CD8-positive, alpha-beta memory T cell (primary cell): ENCODE results near the gene UBE2B. TPM values are rescaled to one million over a fixed set of nuclear protein-coding genes. Genes with fewer than 3 reads are reported as not detected.

Source experiments
- CTCF ChIA-PET: fragments of 350-600 bp; sonication (Branson Sonifier 250); formaldehyde crosslinking; loops from one replicate; lab custom pipeline; 2021; ENCODE audit warnings: antibody characterized with exemption; lab: Charles Lee
- POLR2A ChIA-PET: fragments of 350-600 bp; sonication (Branson Sonifier 250); formaldehyde crosslinking; loops from one replicate; lab custom pipeline; 2021; ENCODE audit warnings: antibody characterized with exemption; lab: Charles Lee
- DNase-seq, 5 donors: peaks; one replicate each; pipeline versions ENCODE4 v3.0.0 to v3.0.0-alpha.2; 2020 to 2022; ENCODE audit warnings: mixed read lengths in 1 of 5
- H3K27ac ChIP-seq: one replicate; pipeline ENCODE4 v1.7.0; 2013; ENCODE audit warnings: low read depth, mild to moderate bottlenecking, low read length, moderate library complexity
- H3K27me3 ChIP-seq: 2 replicates; pipeline ENCODE4 v1.7.0; 2013; ENCODE audit warnings: low read length, mild to moderate bottlenecking; ENCODE audit not compliant: insufficient read depth, poor library complexity, severe bottlenecking
- H3K36me3 ChIP-seq: 2 replicates; pipeline ENCODE4 v1.7.0; 2013; ENCODE audit warnings: mild to moderate bottlenecking, low read length, moderate library complexity; ENCODE audit not compliant: insufficient read depth
- H3K4me1 ChIP-seq: 2 replicates; pipeline ENCODE4 v1.7.0; 2013; ENCODE audit warnings: mild to moderate bottlenecking, low read length, moderate library complexity; ENCODE audit not compliant: insufficient read depth
- H3K4me3 ChIP-seq: 2 replicates; pipeline ENCODE4 v1.7.0; 2013; ENCODE audit warnings: mild to moderate bottlenecking, low read length
- H3K9me3 ChIP-seq: 2 replicates; pipeline ENCODE4 v1.7.0; 2013; ENCODE audit warnings: mild to moderate bottlenecking, low read length
- H3K27ac Mint-ChIP-seq, 8 donors: one replicate each; pipeline ENCODE4 v1.8.0; 2020 to 2021; ENCODE audit warnings: mixed read lengths in 8 of 8, mild to moderate bottlenecking in 6 of 8, inconsistent platforms in 3 of 8, moderate library complexity in 3 of 8
- H3K27me3 Mint-ChIP-seq, 2 donors: one replicate each; pipeline ENCODE4 v1.8.0; 2020 to 2021; ENCODE audit warnings: mixed read lengths in 2 of 2, mild to moderate bottlenecking in 1 of 2, moderate library complexity in 1 of 2
- H3K36me3 Mint-ChIP-seq, 3 donors: one replicate each; pipeline ENCODE4 v1.8.0; 2020 to 2021; ENCODE audit warnings: mixed read lengths in 3 of 3, inconsistent platforms in 1 of 3, mild to moderate bottlenecking in 1 of 3
- H3K4me1 Mint-ChIP-seq, 3 donors: one replicate each; pipeline ENCODE4 v1.8.0; 2020 to 2021; ENCODE audit warnings: mixed read lengths in 3 of 3, inconsistent platforms in 1 of 3, mild to moderate bottlenecking in 1 of 3
- H3K4me3 Mint-ChIP-seq, 7 donors: one replicate each; pipeline ENCODE4 v1.8.0; 2020 to 2021; ENCODE audit warnings: mixed read lengths in 7 of 7, mild to moderate bottlenecking in 6 of 7, moderate library complexity in 4 of 7, inconsistent platforms in 2 of 7
- H3K9me3 Mint-ChIP-seq, 5 donors: one replicate each; pipeline ENCODE4 v1.8.0; 2020 to 2022; ENCODE audit warnings: mixed read lengths in 5 of 5, mild to moderate bottlenecking in 3 of 5, moderate library complexity in 2 of 5, inconsistent platforms in 1 of 5
- polyA plus RNA-seq: library from polyadenylated mRNA; unstranded; fragments of 300-500 nt; fragmentation: Illumina TruSeq; gene quantifications from one replicate; pipeline ENCODE4 v1.2.3, GENCODE V29; 2021
- total RNA-seq, 2 experiments: library from RNA; stranded (reverse); gene quantifications; one replicate each; pipeline ENCODE4 v1.2.3, GENCODE V29; 2021

The UBE2B gene
- total and polyA plus RNA-seq, 3 experiments from 2014 or later = 79.3 to 105 (median 105) TPM

DNA sequence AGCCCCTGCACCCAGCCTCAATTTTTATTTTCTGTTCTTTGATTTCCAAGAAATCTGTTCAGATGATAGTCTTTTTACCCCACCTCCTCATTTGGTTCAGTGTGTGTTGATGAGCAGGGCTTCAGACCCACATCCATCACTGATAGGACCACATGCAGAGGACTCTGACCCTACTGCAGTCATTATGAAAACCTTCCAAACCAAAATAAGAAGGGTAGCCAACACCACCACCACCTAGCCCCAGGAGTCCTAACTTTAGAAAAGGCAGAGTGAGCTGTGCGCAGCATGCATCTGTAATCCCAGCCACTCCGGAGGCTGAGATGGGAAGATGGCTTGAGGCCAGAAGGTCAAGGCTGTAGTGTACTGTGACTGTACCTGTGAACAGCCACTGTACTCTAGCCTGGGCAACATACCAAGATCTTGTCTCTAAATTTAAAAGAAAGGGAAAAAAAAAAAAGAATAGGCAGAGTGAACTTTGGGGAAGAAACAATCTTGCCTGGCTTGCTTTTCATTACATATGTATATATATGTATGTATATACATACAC is 27.3 kb downstream of the UBE2B start:
- CTCF ChIA-PET = no interaction called here
- H3K4me1 Mint-ChIP-seq = peaks cover 0 to 2% (median 0%) of the 10 kb centered on the region in 3 donors
- POLR2A ChIA-PET = no interaction called here
- H3K27ac Mint-ChIP-seq = peak overlapping the region in 4 of 8 donors; percentile 11 to 78 (median 60)
- no peak for DNase-seq
- H3K4me1 ChIP-seq = no peaks in the 10 kb centered on the region
- H3K27me3 Mint-ChIP-seq = no peaks in the 10 kb centered on the region
- H3K36me3 ChIP-seq = no peaks in the 10 kb centered on the region
- no peak overlapping the region for H3K4me3 ChIP-seq
- no peaks in the 10 kb centered on the region for H3K27me3 ChIP-seq
- H3K4me3 Mint-ChIP-seq = no peak overlapping the region
- peaks cover 0 to 67% (median 15%) of the 10 kb centered on the region in 3 donors for H3K36me3 Mint-ChIP-seq
- H3K27ac ChIP-seq = no peak overlapping the region
- no peaks in the 10 kb centered on the region for H3K9me3 Mint-ChIP-seq
- H3K9me3 ChIP-seq = no peaks in the 10 kb centered on the region

DNA sequence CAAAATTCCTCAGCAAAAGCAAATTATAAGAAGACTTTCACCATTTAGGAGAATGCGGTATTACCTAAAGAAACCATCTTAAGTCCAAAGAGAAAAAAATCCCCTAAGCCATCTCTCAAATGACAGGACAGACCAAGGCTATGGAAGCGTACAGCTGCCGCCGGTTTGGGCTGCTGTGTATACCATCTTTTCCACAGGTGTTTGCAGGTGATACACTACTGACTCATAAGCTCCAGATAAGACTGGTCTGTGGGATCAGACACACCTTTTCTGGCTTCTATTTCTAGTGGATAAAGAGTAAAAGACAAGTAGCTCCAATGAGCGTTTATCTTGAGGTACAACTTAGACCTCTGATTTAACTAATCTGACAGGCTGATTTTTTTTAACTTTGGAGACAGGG is 32.6 kb downstream of the UBE2B start:
- H3K36me3 ChIP-seq = no peaks in the 10 kb centered on the region
- peaks cover 0 to 16% (median 9%) of the 10 kb centered on the region in 3 donors for H3K4me1 Mint-ChIP-seq
- no peaks in the 10 kb centered on the region for H3K27me3 Mint-ChIP-seq
- POLR2A ChIA-PET = interaction anchor here (0.5 kb wide), 1 partner anchor 121 kb away, joined by 3 read pairs; no protein-coding TSS in a partner anchor
- H3K9me3 Mint-ChIP-seq = no peaks in the 10 kb centered on the region
- no peak overlapping the region for H3K4me3 ChIP-seq
- H3K36me3 Mint-ChIP-seq = peaks cover 0 to 46% (median 13%) of the 10 kb centered on the region in 3 donors
- no peaks in the 10 kb centered on the region for H3K9me3 ChIP-seq
- H3K4me3 Mint-ChIP-seq = no peak overlapping the region
- CTCF ChIA-PET = no interaction called here
- no peaks in the 10 kb centered on the region for H3K27me3 ChIP-seq
- no peak for DNase-seq
- no peak overlapping the region for H3K27ac ChIP-seq
- no peaks in the 10 kb centered on the region for H3K4me1 ChIP-seq
- H3K27ac Mint-ChIP-seq = peak overlapping the region in 1 of 8 donors; percentile 29

DNA sequence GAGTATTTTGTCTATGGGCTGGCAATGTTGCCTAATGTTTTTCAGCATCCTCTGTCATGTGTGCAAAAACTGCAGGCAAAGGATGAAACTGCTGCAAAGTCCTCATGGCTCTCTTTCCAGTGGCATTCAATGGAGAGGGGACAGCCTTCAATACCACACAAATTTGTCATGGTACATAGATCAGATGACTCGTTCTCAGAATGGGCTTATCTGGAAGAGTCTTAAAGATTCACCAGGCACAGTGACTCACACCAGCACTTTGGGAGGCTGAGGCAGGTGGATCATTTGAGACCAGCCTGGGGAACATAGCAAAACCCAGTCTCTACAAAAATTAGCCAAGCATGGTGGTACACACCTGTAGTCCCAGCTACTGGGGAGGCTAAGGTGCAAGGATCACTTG is 35.0 kb downstream of the UBE2B start:
- Mint-ChIP-seq H3K27me3 (peaks cover 0 to 2% of the 10 kb centered on the region in 2 donors), H3K9me3 (no peaks in the 10 kb centered on the region), H3K4me1 (peaks cover 20 to 41% (median 34%) of the 10 kb centered on the region in 3 donors), H3K36me3 (peaks cover 0 to 45% (median 11%) of the 10 kb centered on the region in 3 donors), H3K4me3 (peak overlapping the region in 1 of 7 donors; percentile 30), H3K27ac (peak overlapping the region in 2 of 8 donors; percentile 39 to 40)
- ChIA-PET POLR2A (no interaction called here), CTCF (interaction anchor here (1.4 kb wide), 1 partner anchor 25 kb away, joined by 3 read pairs; no protein-coding TSS in a partner anchor)
- H3K4me3 ChIP-seq = no peak overlapping the region
- DNase-seq = no peak
- no peaks in the 10 kb centered on the region for H3K27me3 ChIP-seq
- no peaks in the 10 kb centered on the region for H3K36me3 ChIP-seq
- H3K4me1 ChIP-seq = peaks cover 21% of the 10 kb centered on the region
- no peaks in the 10 kb centered on the region for H3K9me3 ChIP-seq
- H3K27ac ChIP-seq = no peak overlapping the region

DNA sequence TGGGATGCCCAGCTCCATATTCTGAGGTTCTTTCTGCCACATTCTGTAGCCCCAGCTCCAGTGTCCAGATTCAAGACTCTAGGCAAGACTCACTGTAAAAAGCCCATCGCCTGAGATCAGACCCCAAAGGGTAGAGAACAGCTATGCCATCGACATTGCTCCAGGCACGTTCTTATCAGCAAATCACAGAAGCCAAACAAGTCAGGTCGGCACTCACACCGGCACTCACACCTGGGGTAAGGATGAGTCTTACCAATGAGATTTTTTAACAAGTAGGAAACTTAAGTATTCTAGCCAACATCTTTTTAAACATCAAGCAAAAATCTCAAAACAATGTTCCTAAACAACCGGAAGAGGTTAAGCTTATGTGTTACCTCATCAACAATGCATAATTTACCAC is 38.0 kb downstream of the UBE2B start:
- Mint-ChIP-seq H3K9me3 (no peaks in the 10 kb centered on the region), H3K36me3 (peaks cover 0 to 31% (median 6%) of the 10 kb centered on the region in 3 donors), H3K27me3 (peaks cover 0 to 2% of the 10 kb centered on the region in 2 donors), H3K4me3 (peak overlapping the region; percentile 12 to 97 (median 45)), H3K4me1 (peaks cover 29 to 59% (median 49%) of the 10 kb centered on the region in 3 donors), H3K27ac (peak overlapping the region in 7 of 8 donors; percentile 9 to 92 (median 64))
- H3K4me3 ChIP-seq = no peak overlapping the region
- ChIA-PET CTCF (interaction anchor here (1.6 to 2.6 kb wide), 2 partner anchors 38 to 145 kb away, joined by 5 to 6 read pairs; partner anchors contain the start of gene UBE2B), POLR2A (interaction anchor here (1.1 to 1.5 kb wide), 3 partner anchors 37 to 117 kb away, joined by 3 to 7 read pairs (median 5); no protein-coding TSS in a partner anchor)
- H3K4me1 ChIP-seq = peaks cover 27% of the 10 kb centered on the region
- no peaks in the 10 kb centered on the region for H3K36me3 ChIP-seq
- H3K27ac ChIP-seq = no peak overlapping the region
- no peak for DNase-seq
- H3K27me3 ChIP-seq = no peaks in the 10 kb centered on the region
- no peaks in the 10 kb centered on the region for H3K9me3 ChIP-seq

DNA sequence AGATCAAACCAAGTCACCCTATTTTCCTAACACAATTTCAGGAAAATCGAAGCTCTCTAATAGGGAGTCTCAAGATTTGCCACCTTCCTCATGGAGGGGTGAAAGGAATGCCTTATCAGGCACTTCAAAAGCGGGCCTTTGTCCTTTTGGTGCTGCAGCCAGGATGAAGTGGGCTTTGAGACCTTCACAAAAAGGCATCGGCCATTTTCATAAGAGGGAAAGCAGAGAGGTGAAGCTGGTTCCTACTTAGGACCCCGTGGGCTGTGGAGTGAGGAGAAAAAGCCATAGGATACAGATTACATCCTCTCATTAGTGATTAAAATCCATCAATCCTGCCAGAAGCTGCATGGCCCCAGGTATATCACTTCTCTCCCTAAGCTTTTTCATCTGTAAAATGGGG is 39.5 kb downstream of the UBE2B start:
- H3K9me3 Mint-ChIP-seq = no peaks in the 10 kb centered on the region
- DNase-seq = no peak
- H3K36me3 Mint-ChIP-seq = peaks cover 0 to 28% (median 6%) of the 10 kb centered on the region in 3 donors
- Histone ChIP-seq H3K9me3 (no peaks in the 10 kb centered on the region), H3K36me3 (no peaks in the 10 kb centered on the region), H3K4me3 (peak overlapping the region; percentile 90), H3K27me3 (no peaks in the 10 kb centered on the region), H3K4me1 (peaks cover 27% of the 10 kb centered on the region), H3K27ac (peak overlapping the region; percentile 81)
- peak overlapping the region; percentile 91 to 97 (median 92) for H3K4me3 Mint-ChIP-seq
- POLR2A ChIA-PET = interaction anchor here (0.8 to 4.7 kb wide), 7 partner anchors 15 to 184 kb away, joined by 3 to 67 read pairs (median 3); partner anchors contain the start of genes JADE2 and UBE2B
- CTCF ChIA-PET = interaction anchor here (0.8 to 2.4 kb wide), 26 partner anchors 10 to 347 kb away, joined by 3 to 24 read pairs (median 5); partner anchors contain the start of genes CAMLG, DDX46 and UBE2B
- peaks cover 29 to 59% (median 49%) of the 10 kb centered on the region in 3 donors for H3K4me1 Mint-ChIP-seq
- peaks cover 0 to 2% of the 10 kb centered on the region in 2 donors for H3K27me3 Mint-ChIP-seq
- peak overlapping the region; percentile 50 to 98 (median 90) for H3K27ac Mint-ChIP-seq

DNA sequence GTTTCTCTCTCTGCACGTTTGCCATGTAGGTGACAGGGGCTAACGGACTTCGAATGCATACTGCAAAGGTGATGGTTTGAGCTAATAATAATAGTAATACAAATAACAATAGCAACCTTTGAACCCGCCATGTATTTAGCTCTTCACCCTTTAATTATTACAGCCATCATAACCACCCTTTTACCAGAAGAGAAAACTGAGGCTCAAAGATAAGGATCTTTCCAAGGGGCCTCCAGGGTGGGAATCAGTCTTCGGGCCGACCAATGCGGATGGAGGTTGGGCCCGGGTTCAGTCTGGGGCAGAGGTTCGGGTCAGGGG is 39.8 kb downstream of the UBE2B start:
- no peak for DNase-seq
- ChIA-PET CTCF (interaction anchor here (0.7 to 2.6 kb wide), 31 partner anchors 9 to 347 kb away, joined by 3 to 24 read pairs (median 5); partner anchors contain the start of genes CAMLG, DDX46, PPP2CA and UBE2B), POLR2A (interaction anchor here (0.8 to 4.7 kb wide), 7 partner anchors 15 to 184 kb away, joined by 3 to 67 read pairs (median 3); partner anchors contain the start of genes JADE2 and UBE2B)
- Histone ChIP-seq H3K27ac (peak overlapping the region; percentile 81), H3K4me3 (peak overlapping the region; percentile 90), H3K9me3 (no peaks in the 10 kb centered on the region), H3K36me3 (no peaks in the 10 kb centered on the region), H3K27me3 (no peaks in the 10 kb centered on the region), H3K4me1 (peaks cover 27% of the 10 kb centered on the region)
- H3K36me3 Mint-ChIP-seq = peaks cover 0 to 25% (median 2%) of the 10 kb centered on the region in 3 donors
- no peaks in the 10 kb centered on the region for H3K9me3 Mint-ChIP-seq
- peaks cover 0 to 2% of the 10 kb centered on the region in 2 donors for H3K27me3 Mint-ChIP-seq
- H3K4me1 Mint-ChIP-seq = peaks cover 29 to 56% (median 49%) of the 10 kb centered on the region in 3 donors
- H3K27ac Mint-ChIP-seq = peak overlapping the region; percentile 75 to 98 (median 90)
- H3K4me3 Mint-ChIP-seq = peak overlapping the region; percentile 91 to 97 (median 92)

DNA sequence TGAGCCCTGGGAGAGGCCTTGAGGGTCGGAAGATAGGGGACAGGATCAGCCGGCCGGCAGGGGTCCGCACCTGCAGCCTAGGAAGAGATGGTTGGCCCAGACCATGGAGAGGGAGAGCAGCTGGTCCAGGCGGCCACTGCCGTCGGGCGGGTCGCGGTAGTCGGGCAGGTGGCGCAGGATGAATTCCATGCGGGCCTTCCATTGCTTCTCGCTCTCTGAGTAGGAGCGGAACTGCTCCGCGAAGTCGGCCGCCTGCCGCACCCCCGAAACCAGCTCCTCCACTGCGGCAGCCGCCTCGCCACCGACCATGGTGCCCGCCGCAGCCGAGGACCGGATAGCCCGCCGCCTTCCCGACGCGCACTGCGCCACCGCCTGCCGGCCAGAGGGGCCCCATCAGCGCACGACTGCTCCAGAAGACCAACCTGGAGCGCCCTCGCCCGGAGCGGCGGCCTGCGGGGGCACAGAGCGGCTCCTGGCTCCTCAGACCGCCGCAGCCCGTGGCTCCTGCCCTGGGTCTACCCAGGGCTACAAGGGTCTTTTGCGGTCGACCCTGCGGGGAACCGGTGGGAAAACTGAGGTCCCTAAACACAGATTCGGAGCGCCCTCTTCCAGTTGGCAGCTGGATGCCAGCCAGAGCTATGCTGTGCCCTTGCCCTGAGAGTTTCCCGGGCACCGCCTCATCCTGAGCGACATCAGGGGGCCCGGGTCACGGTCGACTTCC is 40.3 kb downstream of the UBE2B start, which contains the start of gene CDKN2AIPNL:
Gene CDKN2AIPNL, minus strand, starts transcription at position 336 of the 721 bp plus-strand sequence. Its CDS starts 27 bp downstream, at position 309.
- DNase-seq = peak; percentile 78 to 92 (median 87)
- Mint-ChIP-seq H3K4me3 (peak within 1 kb of the TSS; percentile 91 to 97 (median 92)), H3K36me3 (peaks cover 0 to 21% (median 0%) of the 10 kb centered on the region in 3 donors), H3K27me3 (peaks cover 0 to 2% of the 10 kb centered on the region in 2 donors), H3K27ac (peak within 1 kb of the TSS; percentile 75 to 98 (median 90)), H3K9me3 (no peaks in the 10 kb centered on the region), H3K4me1 (peaks cover 29 to 55% (median 49%) of the 10 kb centered on the region in 3 donors)
- Histone ChIP-seq H3K4me3 (peak within 1 kb of the TSS; percentile 90), H3K4me1 (peaks cover 27% of the 10 kb centered on the region), H3K9me3 (no peaks in the 10 kb centered on the region), H3K36me3 (no peaks in the 10 kb centered on the region), H3K27me3 (no peaks in the 10 kb centered on the region), H3K27ac (peak within 1 kb of the TSS; percentile 81)
- POLR2A ChIA-PET = interaction anchor here (0.8 to 4.7 kb wide), 7 partner anchors 16 to 185 kb away, joined by 3 to 67 read pairs (median 3); partner anchors contain the start of genes JADE2 and UBE2B
- CTCF ChIA-PET = interaction anchor here (0.7 to 2.6 kb wide), 33 partner anchors 9 to 433 kb away, joined by 3 to 24 read pairs (median 5); partner anchors contain the start of genes CAMLG, DDX46, PPP2CA and UBE2B
